ENCODE measurements around the gene WDR74.
"Not testable (repeated sequence)": the region's sequence is repeated elsewhere in the genome, so short reads cannot be mapped to it uniquely, and the experiment has no call there.

Gene WDR74

DNA sequence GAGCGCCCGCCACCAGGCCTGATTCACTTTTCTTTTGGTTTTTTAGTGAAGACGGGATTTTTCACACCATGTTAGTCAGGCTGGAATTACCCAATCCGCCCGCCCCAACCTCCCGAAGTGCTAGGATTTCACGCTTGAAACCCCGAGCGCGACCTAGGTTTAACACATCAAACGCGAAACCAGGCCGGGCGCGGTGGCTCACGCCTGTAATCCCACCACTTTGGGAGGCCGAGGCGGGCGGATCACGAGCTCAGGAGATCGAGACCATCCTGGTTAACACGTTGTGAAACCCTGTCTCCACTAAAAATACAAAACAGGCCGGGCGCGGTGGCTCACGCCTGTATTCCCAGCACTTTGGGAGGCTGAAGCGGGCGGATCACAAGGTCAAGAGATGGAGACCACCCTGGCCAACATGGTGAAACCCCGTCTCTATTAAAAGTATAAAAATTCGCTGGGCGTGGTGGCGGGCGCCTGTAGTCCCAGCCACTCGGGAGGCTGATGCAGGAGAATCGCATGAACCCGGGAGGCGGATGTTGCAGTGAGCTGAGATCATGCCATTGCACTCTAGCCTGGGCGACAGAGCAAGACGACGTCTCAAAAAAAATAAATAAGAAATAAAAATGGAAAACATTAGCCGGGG, 1.5 kb upstream of the WDR74 start:
- DNase-seq, result peak; percentile 96

GRCh38 chr11:62835336-62835735, 4.1 kb downstream of the WDR74 start:
- no peak for DNase-seq

- no peak for DNase-seq
These were observed 6.8 kb downstream of the WDR74 start, which contains the start of gene TEX54 for GRCh38 chr11:62832336-62833234. TSS of gene TEX54 (minus strand) at chr11:62832841.

- DNase-seq, result peak; percentile 94
These were observed 7.7 kb downstream of the WDR74 start, which contains the start of gene STX5 for GRCh38 chr11:62831520-62832335. TSS of gene STX5 (minus strand) at chr11:62832051. CDS start at chr11:62831243, 808 bp downstream.

GRCh38 chr11:62830904-62831519, 8.4 kb downstream of the WDR74 start:
- no peak for DNase-seq

- DNase-seq, result not testable (repeated sequence)
These were observed 11.3 kb downstream of the WDR74 start for GRCh38 chr11:62828130-62828529.

GRCh38 chr11:62823677-62824076, 15.7 kb downstream of the WDR74 start:
- DNase-seq, result no peak

GRCh38 chr11:62817129-62817528, 22.3 kb downstream of the WDR74 start:
- DNase-seq, result no peak

DNA sequence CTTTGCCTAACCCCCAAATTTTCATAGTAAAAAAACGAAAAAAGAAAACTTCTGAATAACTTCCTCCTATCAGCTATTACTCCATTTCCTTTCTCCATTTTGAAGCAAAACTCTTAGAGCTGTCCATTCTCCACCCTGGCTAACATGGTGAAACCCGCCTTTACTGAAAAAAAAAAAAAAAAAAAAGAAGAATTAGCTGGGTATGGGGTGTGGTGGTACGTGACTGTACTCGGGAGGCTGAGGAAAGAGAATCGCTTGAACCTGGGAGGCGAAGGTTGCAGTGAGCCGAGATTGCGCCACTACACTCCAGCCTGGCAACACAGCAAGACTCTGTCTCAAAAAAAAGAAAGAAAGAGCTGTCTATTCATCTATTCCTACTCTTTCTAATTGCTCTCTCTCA, 22.8 kb downstream of the WDR74 start:
- DNase-seq, result no peak

DNA sequence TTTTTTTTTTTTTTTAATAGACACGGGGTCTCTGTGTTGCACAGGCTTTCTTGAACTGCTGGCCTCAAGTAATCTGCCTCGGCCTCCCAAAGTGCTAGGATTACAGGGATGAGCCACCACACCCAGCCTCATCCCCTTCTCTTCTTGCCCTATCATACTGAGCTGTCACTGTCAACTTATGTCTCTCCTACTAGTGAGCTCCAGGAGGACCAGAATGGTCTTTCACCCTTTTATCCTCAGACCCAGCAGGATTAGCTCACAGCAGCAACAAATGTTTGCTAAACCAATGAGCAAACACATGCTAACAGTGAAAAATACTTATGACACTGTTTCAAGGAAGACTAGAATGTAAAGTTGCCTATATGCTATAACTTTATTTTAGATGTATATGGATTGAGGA, 27.7 kb downstream of the WDR74 start:
- no peak for DNase-seq

- no peak for DNase-seq
These were observed 28.6 kb downstream of the WDR74 start for GRCh38 chr11:62810748-62811147.

DNA sequence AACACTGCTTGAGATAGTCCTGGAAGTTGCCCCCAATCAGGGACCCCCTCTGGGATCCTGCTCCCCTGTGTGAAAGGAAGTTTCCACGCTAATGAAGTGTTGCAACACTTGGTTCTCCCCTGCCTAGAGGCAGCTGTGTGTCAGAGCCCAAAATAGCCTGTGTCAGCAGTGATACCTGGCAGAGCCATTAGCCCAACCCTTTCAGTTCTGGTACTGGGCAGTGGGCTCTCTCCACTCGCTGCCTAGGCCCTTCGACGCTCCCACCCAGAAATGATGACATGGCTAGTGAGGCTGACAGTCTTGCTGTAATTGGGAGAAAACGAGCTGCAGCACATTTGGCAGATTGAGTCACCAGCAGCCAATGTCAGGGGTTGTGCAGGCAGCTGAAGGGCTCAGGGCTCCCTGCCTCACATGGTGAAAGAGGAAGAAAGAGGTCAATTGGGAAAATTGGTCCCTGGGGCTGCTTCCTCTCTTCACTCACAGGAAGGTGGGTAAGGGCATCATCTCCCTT, 32.7 kb downstream of the WDR74 start:
- peak; percentile 17 for DNase-seq

- DNase-seq, result no peak
These were observed 33.4 kb downstream of the WDR74 start for GRCh38 chr11:62805961-62806441.

DNA sequence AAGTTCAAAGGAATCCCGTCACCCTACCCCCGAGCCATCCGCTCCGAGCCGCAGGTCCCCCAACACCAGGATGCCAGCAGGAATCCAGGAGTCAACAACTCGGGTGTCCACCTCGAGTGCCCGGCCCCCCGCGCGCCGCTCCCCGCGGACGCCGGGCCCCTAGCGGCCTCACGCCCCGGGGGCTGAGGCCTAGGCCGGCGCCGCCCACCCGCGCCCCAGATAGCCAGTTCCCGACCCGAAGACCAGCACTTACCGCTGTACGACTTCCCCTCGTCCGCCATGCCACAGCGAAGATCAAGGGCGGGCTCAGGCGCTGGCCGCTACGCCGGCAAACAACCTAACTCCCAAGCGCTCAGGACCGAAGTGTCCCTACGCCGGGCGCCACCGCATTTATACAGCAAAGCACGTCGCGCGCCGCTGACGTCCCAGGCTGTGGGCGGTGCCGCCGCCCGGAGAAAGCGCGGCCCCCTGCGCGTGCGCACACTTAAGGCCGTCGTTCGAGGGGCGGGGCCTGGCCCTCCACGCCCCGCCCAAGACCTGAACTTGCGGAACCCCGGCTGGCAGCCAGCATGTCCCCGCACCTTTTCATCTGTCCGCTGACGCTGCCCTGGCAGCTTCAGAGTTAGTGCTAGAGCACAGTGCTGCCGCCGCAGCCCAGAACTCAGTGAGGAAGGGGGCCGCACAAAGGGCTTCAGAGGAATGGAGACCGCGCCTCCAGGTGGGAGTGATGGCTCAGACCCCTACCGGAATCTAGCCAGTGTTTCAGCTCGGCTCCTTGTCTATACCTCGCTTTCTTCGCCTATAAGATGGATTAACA, 34.1 kb downstream of the WDR74 start, which contains the start of gene NXF1:
Gene NXF1, minus strand, starts transcription at position 365 of the 817 bp plus-strand sequence. Its CDS starts 84 bp downstream, at position 281.
- DNase-seq, result peak; percentile 80

DNA sequence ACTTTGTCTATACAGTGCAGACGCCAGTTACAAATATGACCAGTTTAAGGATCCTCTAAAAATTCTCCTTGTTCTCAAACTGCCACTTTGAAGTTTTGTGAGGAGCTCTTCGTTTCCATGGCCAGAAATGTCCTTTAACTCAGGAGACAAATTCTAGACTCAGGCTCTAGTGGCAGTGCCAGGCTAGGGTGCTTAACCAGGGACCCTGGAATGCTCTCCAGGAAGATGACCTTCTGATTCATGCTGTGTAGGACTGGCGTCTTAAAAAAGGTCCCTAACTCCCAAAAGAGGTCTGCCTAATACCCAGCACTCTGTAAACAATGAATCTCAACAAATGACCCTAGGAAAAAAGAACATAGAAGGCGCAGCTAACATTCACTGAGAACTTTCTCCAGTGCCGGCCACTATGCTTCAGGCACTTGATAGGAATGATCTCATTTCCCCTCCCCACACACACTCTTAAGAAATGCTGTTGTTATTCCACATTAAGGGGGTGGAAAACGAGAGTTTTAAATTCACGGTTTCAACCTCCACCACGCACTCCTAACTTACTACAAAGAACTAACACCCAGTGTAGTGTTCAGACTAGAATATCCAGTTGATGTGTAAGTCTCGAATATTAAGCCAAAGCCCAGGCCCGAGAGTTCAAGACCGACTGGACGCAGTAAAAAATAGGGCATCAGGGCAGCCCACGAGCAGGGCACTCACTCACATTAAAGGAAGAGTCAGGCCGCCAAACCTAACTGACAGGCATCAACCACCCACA, 34.9 kb downstream of the WDR74 start:
- no peak for DNase-seq

DNA sequence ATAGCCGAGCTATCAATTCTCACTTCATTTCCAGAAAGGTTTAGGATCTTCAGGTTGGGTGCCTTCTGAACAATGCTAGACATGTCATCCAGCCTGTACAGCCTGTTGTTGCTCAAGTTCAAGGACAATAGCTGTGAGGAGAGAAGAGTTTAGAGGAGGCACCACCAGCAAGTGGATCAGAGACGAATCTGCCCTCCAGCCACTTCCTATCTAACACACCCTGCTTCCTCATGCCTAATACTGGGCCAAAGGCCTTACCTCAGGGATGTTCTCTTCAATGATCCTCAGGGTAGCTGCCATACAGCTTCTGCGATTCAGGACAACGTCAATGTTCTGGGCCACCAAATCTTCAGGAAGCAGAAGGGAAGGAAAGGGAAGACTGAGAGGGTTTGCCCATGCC, 38.3 kb downstream of the WDR74 start:
- no peak for DNase-seq

GRCh38 chr11:62799486-62799885, 39.9 kb downstream of the WDR74 start:
- DNase-seq, result no peak

DNA sequence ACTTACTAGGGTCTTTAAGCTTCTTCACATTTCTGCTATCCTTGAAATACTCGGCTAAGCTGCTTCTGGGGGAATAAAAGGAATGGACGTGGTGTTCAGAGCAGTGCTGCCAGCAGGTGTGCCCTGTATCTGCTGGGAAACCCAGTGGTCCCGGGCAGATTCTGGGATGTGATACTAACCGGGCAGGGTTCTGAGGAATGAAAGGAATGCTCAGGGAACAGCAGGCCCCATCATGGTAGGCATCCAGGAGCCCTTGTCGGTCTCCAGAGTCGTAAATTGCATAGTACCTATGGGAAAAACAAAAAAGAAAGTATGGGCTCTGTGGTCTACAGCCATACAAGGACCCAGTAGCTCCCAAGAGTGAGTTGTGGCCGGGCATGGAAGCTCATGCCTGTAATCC, 43.1 kb downstream of the WDR74 start:
- no peak for DNase-seq

DNA sequence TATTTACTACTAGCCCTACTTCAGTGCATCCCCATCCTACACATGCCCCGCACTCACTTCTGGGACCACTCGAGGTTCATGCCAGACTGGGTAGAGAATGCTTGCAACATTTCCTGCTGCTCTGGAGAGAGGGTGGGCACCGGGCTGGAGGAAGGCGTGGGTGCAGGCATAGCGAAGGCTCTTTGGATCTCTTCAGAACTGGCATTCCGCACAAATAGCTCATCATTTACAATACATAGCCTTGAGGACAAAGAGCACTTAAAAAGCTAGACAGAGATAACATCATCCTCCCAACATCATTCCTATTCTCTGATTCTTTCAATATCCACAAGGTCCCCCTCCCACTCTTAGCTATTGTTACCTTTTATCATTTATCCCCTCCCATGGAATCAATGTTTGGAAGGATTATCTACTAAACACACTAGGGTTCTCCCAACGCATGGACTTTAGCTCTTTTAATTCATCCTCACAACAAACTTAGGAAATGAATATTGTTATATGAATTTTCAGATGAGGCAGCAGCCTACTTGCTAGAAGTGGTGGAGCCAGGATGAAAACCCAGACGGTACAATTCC, 45.1 kb downstream of the WDR74 start:
- DNase-seq, result no peak

DNA sequence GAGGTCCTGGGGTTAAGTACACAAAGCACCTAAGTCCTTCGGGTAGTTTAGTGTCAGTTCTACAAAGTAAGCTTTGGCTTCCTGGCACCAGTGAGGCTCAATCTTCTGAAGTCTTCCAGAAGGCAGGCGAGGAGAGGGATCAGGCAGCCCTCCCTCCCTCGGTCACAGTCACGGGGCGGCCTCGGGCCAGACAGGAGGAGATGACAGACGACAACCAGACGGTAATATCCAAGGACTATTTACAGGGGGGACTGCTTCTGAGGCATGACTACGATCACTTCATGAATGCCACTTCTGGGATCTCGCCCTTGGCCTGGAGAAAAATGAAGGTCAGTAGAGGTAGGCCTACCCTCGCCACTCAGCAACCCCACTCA, 47.2 kb downstream of the WDR74 start:
- DNase-seq, result no peak
